Airway epithelial cell (primary cell): ENCODE results near the gene BCL2. TPM values are rescaled to one million over a fixed set of nuclear protein-coding genes. Genes with fewer than 3 reads are reported as not detected.

Experiments used
- total RNA-seq: library from RNA; depleted of rRNA; stranded (reverse); fragments of >200 nt; gene quantifications from 2 replicates; pipeline ENCODE4 v1.2.3, GENCODE V29; 2015

BCL2 gene
- total RNA-seq: 0.78 and 2.7 TPM in 2 replicates

DNA sequence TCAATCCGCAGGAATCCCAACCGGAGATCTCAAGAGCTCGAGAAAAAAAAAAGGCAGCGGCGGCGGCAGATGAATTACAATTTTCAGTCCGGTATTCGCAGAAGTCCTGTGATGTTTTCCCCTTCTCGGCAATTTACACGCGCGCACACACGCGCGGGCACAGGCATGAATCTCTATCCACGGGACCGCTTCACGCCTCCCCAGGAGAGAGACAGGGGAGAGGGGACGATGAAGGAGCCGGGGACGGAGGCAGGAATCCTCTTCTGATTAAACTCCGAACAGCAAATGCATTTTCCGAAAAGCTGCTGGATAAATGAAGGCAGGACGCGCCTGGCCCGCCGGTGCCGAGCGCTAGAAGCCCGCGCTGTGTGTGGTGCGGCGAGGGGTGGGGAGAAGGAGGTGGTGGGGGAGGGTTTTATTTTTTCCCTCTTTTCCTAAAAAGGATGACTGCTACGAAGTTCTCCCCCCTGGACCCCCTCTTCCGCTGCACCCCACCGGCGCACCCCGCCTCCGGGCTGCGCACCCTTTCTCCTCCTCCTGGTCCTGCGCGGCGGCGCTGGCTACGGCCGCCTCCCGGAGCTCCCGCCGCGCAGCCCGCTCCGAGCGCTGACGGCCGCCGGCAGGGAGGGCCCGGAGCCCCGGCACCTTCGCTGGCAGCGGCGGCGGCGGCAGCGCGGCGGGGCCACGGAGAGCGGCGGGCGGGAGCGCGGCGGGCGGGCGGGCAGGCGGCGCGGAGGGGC, at the start of gene BCL2:
TSS of gene BCL2 (minus strand) at position 387 of the 740 bp plus-strand sequence.

DNA sequence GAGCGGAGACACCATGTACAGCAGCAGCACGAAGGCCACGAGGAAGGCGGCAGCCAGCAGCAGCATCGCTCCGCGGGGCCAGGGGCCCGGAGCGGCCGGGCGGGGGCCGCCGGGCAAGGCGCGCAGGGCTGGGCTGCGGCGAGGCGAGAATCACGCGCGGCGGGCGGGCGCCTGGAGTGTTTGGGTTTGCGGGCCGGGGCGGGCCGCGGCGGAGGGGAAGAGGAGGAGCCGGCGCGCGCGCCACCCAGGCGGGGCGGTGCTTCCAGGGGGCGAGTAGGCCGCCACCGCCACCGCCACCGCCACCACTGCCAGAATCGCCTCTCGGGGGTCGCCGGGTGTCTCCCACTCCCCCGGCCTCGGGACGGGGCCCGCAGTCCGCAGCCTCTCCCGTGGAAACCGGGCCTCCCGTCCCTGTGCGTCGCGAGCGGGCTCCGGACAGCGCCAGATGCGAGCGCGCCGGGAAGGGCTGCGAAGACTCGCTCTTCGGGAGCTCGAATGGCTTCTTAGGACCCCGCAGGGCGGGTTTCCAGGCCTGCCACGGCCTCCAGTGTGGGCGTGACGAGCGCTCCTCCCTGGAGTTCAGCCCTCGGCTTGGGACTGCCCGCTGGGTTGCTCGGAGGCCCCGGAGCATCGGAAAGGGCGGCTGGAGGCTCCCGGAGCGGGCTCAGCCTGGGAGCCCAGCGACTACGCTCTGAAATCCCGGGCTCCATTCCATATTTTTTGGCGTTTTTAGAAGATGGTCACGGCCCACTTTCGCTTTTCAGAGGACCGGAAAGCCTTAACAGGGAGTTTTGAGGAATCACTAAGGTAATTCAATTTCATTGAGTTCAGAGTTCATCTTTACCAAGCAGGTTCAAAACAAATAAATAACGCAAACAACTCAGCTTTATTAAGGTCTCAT, 47.7 kb upstream of the BCL2 start, which contains the start of gene KDSR:
TSS of gene KDSR (minus strand) at position 154 of the 901 bp plus-strand sequence. CDS start at position 66, 88 bp downstream.

Other genes starting within 250 kb of the BCL2 start
- 29.1 and 55.3 TPM in 2 replicates for gene KDSR, start 47.4 kb upstream of the BCL2 start, total RNA-seq
- 57.0 and 62.8 TPM in 2 replicates for gene VPS4B, start 102.7 kb upstream of the BCL2 start, total RNA-seq
- 462 and 675 TPM in 2 replicates for gene SERPINB5, start 157.2 kb upstream of the BCL2 start, total RNA-seq
- 0.28 TPM in 1 of 2 replicates, not detected in the other for gene SERPINB12, start 222.6 kb upstream of the BCL2 start, total RNA-seq